GM20000 (cell line): ENCODE data around the gene REEP3.

Experiments
- DNase-seq: peaks from one replicate; pipeline ENCODE4 v3.0.0; 2012; ENCODE audit warnings: low spot score
- TF ChIP-seq, protein P1 (sequence below): IDR thresholded peaks from 2 replicates; pipeline ENCODE4 v1.5.1; 2012; ENCODE audit warnings: mild to moderate bottlenecking, control low read depth; ENCODE audit errors: extremely low read depth, missing control alignments

The REEP3 gene

GRCh38 chr10:63582690-63583089 lies 61.5 kb downstream of the REEP3 start:
- TF ChIP-seq, protein P1, sequence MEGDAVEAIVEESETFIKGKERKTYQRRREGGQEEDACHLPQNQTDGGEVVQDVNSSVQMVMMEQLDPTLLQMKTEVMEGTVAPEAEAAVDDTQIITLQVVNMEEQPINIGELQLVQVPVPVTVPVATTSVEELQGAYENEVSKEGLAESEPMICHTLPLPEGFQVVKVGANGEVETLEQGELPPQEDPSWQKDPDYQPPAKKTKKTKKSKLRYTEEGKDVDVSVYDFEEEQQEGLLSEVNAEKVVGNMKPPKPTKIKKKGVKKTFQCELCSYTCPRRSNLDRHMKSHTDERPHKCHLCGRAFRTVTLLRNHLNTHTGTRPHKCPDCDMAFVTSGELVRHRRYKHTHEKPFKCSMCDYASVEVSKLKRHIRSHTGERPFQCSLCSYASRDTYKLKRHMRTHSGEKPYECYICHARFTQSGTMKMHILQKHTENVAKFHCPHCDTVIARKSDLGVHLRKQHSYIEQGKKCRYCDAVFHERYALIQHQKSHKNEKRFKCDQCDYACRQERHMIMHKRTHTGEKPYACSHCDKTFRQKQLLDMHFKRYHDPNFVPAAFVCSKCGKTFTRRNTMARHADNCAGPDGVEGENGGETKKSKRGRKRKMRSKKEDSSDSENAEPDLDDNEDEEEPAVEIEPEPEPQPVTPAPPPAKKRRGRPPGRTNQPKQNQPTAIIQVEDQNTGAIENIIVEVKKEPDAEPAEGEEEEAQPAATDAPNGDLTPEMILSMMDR: no peak
- no peak for DNase-seq

DNA sequence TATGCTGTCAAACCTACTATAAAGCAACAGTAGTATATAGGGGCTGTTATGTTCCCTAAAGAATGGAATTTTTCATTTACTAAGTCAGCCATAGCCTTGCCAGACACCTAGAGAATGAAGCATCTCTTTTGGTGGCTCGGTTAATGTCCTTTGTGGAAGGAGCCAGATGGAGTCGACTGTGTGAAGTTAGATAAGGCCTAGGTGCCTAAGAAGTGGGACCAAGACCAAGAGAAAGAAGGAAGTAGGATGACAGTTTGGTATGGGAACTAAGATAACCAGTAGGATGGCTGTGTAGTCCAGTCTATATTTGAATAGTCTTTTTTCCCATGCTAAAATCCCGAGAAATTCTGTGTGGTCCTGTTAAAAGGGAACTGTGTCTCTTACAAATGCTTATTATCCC lies 62.2 kb downstream of the REEP3 start:
- TF ChIP-seq, protein P1: no peak
- no peak for DNase-seq

DNA sequence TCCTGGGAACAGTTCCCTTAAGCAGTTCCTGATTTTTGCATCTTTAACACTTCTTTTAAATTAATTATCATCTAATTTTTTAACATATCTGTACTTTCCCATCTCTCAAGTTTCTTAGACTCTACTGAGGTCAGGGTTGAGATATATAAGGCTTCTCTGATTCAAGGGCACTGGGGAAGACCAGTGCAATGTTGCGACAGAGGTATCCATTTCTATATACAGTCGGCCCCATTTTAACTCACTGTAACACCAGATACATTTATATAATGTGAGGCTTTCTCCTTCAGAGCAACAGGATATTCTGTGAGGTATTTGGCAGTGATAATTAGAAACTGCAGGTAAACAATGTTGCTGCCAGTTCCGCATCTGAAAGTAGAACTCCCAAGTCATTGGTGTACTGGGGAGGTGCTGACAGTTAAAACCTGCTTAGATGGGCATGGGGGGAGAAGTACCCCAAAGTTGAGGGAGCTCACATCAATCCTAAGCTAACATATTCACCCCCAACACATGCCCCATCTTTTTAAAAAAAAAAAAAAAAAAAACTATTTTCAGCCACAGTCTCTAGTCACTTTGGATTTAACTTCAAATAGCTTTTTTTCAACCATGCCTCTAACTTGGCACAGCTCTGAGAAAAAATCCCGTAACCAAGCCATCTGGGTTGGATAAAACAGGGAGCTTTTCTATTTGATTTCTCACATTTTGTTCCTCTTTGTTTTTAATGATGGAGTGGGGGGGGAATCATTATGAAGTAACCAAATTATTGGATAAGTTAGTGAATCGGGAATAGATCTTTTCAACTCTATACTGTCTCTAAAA lies 62.9 kb downstream of the REEP3 start:
- no peak for DNase-seq
- TF ChIP-seq, protein P1: no peak

GRCh38 chr10:63584725-63585035 lies 63.5 kb downstream of the REEP3 start:
- DNase-seq: no peak
- TF ChIP-seq, protein P1: no peak

DNA sequence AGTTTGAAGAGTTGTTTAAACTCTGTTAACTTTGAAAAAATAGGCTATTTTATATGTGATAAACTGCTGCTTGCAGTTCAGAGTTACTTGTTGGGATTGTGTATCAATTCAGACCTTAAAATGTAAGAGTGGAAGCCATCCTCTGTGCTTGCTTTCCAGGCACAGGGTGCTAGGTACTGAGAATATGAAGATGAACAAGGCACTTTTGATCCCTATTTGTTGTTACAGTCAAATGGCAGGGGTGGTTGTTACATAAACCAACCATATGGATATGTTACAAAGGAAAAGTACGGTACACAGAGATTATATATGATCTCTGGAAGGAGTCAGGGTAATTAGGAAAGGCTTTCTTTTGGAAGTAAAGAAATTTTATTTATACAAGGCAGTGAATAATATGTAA lies 63.8 kb downstream of the REEP3 start:
- DNase-seq: no peak
- TF ChIP-seq, protein P1: no peak

DNA sequence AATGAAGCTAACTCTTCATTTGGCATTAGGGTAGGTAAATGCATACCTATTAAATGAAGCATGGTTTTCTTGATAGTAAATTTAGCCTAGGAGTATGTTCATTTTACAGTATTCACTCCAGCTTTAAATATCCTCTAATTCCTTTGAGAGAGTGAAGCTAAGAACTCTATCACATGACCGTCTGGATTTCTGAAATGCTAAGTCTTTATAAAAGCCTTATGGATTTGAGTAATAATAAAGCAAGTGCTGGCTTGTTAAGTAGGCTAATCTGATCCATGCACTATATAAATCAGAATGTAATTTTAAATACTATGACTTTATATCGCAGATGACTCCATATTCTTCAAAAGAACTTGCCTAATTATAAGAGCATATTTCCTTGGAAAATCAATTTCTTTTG lies 64.8 kb downstream of the REEP3 start:
- TF ChIP-seq, protein P1: no peak
- DNase-seq: no peak

DNA sequence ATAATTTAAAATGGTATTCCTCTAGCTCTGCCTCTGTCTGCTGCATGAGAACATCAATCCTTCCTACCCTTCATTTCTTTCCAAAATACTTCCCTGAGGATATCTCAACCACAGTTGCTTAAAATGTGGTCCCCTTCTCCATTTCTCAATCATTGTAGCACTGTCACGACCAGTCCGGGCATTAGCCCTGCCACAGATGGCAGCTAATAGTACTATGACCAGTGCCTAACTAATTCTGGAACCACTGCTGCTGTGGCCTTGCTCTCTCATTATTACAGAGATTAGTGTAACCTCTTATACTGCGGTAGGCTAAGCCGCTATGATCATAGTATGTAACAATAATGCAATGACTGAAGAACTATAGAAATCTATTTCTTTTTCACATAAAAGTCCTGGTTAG lies 66.0 kb downstream of the REEP3 start:
- TF ChIP-seq, protein P1: no peak
- DNase-seq: no peak
